Brain microvascular endothelial cell (primary cell): ENCODE data around the gene B4GALT2.

ENCODE experiments used
- DNase-seq: peaks from one replicate; pipeline ENCODE4 v3.0.0-alpha.2; 2020
- H3K27ac ChIP-seq: fragments of 250-450 bp; sonication (Bioruptor Pico); 2 replicates; pipeline ENCODE4 v1.5.1; 2020; ENCODE audit warnings: mild to moderate bottlenecking, moderate library complexity
- H3K27me3 ChIP-seq: fragments of 250-450 bp; sonication (Bioruptor Pico); replicated peaks from 2 replicates; pipeline ENCODE4 v1.5.1; 2020; ENCODE audit warnings: mild to moderate bottlenecking
- H3K36me3 ChIP-seq: fragments of 250-450 bp; sonication (Bioruptor Pico); replicated peaks from 2 replicates; pipeline ENCODE4 v1.5.1; 2020; ENCODE audit warnings: mild to moderate bottlenecking
- H3K4me3 ChIP-seq: 2 replicates; pipeline ENCODE4 v1.5.1; 2011; ENCODE audit warnings: low read depth, mild to moderate bottlenecking, control low read depth, low read length, moderate library complexity
- CTCF ChIP-seq: IDR thresholded peaks from 2 replicates; pipeline ENCODE4 v1.5.1; 2011; ENCODE audit warnings: low read depth, mild to moderate bottlenecking, moderate library complexity, low read length, control low read depth, inconsistent platforms; ENCODE audit errors: missing control alignments
- in situ Hi-C: cut with HindIII; loops from 2 replicates; pipeline ENCODE4 v1.10.0; 2017; ENCODE audit warnings: low sequenced_read_pairs, low pct_ligation_motif_present

Gene B4GALT2

DNA sequence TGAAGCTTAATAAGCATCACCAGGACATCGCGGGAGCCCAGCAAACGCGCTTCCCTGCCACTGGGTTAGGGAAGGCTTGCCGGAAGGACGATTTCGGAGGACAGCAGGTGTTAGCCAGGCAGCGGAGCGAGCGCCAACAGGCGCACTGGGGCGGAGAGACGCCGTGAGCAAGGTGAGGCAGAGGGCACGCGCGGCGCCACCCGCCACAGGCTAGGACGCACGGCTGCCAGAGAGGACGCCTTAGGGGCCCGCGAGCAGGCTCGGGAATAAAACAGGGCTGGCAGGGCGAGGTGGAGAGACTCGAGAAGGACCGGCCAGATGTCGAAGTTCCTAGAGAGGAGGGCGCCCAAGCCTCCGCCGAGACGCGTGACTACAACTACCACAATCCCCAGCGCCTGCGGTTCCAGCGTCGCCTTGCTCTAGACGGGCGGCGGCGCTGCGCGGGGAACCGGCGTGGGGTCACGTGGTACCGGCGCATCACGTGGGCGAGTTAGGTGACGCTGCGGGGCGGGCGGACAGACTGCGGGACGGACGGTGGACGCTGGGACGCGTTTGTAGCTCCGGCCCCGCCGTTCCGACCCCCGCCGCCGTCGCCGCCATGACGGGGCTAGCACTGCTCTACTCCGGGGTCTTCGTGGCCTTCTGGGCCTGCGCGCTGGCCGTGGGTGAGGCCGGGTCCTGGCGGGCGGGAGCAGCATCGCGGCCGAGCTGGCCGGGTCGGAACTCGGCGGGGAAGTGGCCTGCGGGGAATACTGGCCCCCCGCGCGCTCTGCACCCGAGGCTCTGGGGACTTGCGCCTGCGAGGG is 4.4 kb upstream of the B4GALT2 start, which contains the start of gene ATP6V0B:
Gene ATP6V0B (plus strand): TSS at position 518 of the 806 bp plus-strand sequence. CDS start 81 bp downstream, at position 599.
- in situ Hi-C loops = no loop called here
- H3K27ac ChIP-seq = peak within 1 kb of the TSS; percentile 74
- H3K4me3 ChIP-seq = peak within 1 kb of the TSS; percentile 87
- H3K36me3 ChIP-seq = peaks cover 23% of the 10 kb centered on the region
- peak; percentile 92 for DNase-seq
- H3K27me3 ChIP-seq = no peaks in the 10 kb centered on the region
- no peak for TF ChIP-seq CTCF

DNA sequence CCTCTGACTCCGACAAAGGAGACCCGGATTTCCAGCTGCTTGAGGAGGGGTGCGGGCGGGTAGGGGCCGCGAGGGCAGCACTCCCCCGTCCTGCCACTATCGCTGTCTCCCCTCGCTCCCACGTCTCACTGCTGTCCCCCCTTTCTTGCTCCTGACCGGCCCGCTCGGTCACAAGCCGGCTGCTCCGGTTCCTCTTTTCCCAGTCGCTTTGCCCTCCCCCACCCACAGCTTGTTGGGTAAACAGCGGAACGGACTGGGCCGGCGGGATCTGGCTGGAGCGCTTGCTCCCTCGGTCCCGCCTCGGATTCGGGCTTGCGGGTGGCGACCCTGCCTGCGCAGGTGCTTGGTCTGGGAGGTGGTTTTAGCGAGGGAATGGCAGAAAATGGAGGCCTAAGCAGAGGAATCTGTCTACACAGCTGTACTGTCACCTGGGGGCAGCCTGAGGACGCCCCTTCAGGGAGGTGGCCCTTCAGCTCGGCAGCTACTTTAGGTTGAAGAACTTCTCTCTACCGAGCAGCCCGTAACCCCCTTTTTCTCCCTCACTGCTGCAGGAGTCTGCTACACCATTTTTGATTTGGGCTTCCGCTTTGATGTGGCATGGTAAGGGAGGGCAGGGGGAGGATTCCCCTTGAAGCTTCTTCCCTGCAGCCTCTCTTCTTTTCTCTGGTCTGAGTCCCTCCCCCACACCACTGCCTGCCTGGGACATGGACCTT is 3.6 kb upstream of the B4GALT2 start:
- in situ Hi-C loops = no loop called here

DNA sequence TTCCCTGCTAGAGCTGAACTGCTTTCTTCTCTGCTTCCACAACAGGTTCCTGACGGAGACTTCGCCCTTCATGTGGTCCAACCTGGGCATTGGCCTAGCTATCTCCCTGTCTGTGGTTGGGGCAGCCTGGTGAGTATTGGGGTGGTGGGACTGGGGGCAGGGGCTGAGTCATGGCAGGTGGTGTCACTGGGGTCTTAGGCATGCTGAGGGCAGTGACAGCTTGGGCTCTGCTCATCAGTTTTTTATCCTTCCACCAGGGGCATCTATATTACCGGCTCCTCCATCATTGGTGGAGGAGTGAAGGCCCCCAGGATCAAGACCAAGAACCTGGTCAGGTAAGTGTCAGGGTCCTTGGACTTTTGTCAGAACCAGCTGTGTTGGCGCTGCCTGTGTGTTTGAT is 3.0 kb upstream of the B4GALT2 start:
- peak; percentile 32 for TF ChIP-seq CTCF
- no peaks in the 10 kb centered on the region for H3K27me3 ChIP-seq
- H3K27ac ChIP-seq = no peak overlapping the region
- H3K4me3 ChIP-seq = peak overlapping the region; percentile 87
- in situ Hi-C loops = no loop called here
- peaks cover 23% of the 10 kb centered on the region for H3K36me3 ChIP-seq
- DNase-seq = no peak

More for the DNA sequence above, 3.6 kb upstream of the B4GALT2 start:
- Histone ChIP-seq H3K36me3 (peaks cover 23% of the 10 kb centered on the region), H3K4me3 (peak overlapping the region; percentile 87), H3K27ac (peak overlapping the region; percentile 74), H3K27me3 (no peaks in the 10 kb centered on the region)
- no peak for TF ChIP-seq CTCF
- no peak for DNase-seq

DNA sequence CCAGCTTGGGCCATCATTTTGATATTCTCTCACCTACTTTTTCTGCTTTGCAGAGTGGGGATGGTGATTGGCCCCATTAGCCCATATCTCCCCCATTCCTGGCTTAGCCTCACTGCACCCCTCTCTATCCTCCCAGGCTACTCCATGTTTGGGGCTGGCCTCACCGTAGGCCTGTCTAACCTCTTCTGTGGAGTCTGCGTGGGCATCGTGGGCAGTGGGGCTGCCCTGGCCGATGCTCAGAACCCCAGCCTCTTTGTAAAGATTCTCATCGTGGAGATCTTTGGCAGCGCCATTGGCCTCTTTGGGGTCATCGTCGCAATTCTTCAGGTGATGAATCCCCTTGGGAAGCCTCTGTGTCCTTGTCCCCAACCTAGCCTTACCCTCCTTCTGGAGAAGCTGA is 2.1 kb upstream of the B4GALT2 start:
- in situ Hi-C loops = no loop called here
- Histone ChIP-seq H3K27ac (no peak overlapping the region), H3K4me3 (no peak overlapping the region), H3K36me3 (peaks cover 23% of the 10 kb centered on the region), H3K27me3 (no peaks in the 10 kb centered on the region)
- DNase-seq = no peak
- no peak for TF ChIP-seq CTCF

DNA sequence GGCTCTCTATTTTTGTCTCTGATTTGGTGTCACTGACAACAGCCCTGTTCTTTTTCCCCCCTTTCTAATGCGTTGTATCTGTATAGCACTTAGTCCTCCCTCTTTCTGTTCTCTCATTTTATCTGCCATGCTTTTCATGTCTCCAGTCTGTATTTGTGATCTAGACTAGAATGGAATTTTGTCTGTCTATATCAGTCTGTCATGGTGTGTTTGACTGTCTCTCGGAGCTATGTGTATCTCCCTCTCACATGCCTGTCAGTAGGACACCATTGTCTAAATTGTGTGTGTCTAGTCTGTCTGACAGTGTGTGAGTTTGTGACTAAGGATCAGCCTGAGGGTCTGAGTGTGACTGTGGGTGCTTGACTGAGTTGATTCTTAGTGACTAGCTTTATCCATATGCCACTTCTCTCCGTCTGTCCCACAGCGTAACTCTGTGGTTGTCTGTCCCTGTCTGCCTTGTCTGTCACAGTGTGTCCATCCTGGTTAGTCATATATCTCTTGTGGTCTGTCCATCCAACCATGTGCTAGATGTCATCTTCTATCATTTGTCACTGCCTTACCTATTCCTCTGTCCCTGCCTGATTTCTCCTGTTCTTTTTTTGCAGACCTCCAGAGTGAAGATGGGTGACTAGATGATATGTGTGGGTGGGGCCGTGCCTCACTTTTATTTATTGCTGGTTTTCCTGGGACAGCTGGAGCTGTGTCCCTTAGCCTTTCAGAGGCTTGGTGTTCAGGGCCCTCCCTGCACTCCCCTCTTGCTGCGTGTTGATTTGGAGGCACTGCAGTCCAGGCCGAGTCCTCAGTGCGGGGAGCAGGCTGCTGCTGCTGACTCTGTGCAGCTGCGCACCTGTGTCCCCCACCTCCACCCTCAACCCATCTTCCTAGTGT is 1.4 kb upstream of the B4GALT2 start:
- in situ Hi-C loops = no loop called here
- H3K27me3 ChIP-seq = no peaks in the 10 kb centered on the region
- H3K4me3 ChIP-seq = no peak overlapping the region
- no peak for DNase-seq
- peaks cover 21% of the 10 kb centered on the region for H3K36me3 ChIP-seq
- H3K27ac ChIP-seq = no peak overlapping the region
- no peak for TF ChIP-seq CTCF
